ENCODE measurements around the gene NUP93. TPM values are rescaled to one million over a fixed set of nuclear protein-coding genes. Genes with fewer than 3 reads are reported as not detected.

Gene NUP93
- total RNA-seq: 114 and 151 TPM in 2 replicates
- polyA plus RNA-seq (2012): 144 TPM

DNA sequence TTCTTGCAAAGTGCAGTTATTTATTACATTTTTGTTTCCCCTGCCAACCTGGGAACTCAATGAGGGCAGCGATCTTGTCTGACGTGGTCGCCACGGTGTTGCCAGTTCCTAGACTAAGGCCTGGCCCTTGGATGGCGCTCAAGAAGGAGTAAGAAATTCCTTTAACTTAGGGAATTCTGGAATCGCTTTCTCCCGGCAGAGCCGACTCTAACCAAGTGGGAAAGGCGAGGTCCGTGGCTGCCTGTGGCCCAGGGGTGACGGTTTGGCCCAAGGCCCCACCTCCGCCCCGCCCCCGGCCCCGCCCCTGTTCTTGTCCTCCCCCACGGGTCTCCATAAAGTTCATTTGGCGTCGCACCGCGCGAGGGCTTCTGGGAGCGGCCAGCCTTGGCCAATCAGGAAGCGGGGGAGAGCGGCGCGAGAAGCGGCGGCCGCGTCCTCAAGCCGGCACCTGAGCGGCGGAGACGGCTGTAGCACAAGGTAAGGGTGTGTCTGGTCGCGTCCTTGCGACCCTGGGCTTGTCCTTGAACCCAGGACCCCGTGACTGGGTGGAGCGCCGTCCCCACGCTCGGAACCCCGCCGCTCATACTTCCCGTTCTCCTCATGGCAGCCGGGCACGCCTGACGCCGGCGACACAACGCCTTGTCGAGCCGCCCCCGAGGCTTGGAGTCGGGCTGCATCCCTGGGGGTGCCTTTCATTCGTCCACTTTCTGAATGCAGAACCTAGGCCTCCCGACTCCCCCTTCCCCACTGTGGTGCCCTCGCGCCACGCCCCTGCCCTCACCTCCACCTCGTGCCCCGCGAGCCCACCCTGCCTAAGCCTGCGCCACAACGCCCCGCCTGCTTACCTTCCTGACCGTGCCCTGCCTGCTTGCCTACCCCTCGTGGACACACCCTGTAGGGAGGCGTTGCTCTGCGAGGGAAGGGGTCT is at the start of gene NUP93:
Gene NUP93 (plus strand): TSS at position 395 of the 928 bp plus-strand sequence. CDS start 18,119 bp downstream, outside the sequence.
- peak; percentile 96 for DNase-seq (ENCODE audit: low read depth)

GRCh38 chr16:56681939-56682702 is 47.8 kb upstream of the NUP93 start, which contains the start of gene MT1X:
Gene MT1X, plus strand, starts transcription at chr16:56682470. Its CDS starts 71 bp downstream, at chr16:56682541.
- peak; percentile 90 for DNase-seq (ENCODE audit: low read depth)

- DNase-seq (ENCODE audit: low read depth): no peak
These were observed 47.1 kb upstream of the NUP93 start for GRCh38 chr16:56682703-56683397.

DNA sequence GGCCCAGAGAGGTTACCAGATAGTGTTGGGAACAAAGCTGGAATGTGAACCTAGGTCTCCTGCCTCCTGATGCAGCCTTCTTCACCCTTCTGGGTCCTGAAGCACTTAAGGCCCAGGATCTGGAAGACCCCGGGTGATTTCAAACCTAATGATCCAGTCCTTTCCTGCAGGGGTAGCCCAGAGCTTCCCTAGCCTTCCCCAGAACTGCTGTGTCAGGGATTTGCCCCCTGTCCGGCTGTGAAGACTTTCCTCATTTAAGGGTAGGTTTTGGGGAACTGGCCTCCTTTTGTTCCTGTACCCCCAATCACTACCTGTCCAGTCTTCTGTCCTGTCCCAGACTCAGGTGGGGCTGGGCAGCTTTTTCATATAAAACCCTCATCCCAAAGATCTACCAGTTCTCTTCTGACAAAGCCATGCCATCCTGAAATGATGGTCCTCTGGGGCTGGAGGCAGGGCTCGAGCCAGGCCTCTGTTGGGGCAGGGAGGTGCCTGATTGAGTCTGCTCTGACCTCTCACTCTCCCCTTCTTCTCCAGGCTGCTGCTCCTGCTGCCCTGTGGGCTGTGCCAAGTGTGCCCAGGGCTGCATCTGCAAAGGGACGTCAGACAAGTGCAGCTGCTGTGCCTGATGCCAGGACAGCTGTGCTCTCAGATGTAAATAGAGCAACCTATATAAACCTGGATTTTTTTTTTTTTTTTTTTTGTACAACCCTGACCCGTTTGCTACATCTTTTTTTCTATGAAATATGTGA is 46.3 kb upstream of the NUP93 start:
- DNase-seq (ENCODE audit: low read depth): no peak

- no peak for DNase-seq (ENCODE audit: low read depth)
These were observed 45.5 kb upstream of the NUP93 start for GRCh38 chr16:56684256-56684925.

DNA sequence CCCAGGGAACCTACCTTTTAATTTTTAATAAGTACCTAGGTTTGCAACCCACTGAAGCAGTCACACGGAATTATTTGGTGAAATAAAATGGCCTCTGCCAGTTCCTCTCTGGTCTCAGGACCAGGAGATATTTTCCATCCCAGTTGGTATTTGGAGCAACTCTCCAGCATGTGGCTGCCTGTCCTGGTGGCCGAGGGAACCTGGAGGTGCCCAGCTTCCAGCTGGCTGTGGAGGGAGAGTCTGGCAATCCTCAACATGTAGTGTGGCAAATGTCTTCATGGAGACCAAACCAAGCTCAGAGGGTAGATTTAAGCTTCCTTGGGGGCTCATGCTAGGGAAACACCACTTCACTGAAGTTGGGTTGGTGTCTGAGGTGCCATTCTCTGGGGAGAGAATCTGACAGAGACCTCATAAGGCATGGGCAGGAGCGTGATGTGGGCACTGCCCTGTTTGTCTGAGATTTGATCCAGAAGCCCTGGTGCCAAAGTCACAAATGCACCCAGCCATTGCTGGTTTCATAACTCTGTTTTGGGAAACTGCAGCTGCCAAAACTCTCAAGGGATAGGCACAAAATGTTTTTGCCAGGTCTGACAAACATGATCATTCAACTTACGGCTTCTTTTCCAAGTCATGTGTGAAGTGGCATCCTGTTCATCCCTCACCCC is 44.9 kb upstream of the NUP93 start:
- DNase-seq (ENCODE audit: low read depth): peak; percentile 41

DNA sequence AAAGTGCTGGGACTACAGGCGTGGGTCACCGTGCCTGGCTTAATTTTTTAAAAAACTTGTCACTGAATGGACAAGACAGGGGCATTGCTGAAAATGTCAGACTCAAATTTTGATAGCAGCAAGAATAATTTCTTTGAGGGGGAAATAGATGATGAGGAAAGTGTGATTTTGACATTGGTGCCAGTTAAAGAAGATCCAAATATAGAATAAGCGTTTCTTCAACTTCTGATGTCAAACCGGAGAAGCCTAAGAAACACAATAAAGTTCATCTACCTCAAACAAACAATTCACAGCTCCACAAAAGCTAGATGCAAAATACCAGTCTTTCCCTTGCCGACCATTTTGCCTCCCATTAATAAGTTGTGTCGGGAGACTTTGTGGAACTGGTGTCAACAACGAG is 43.2 kb upstream of the NUP93 start:
- DNase-seq (ENCODE audit: low read depth): no peak

- DNase-seq (ENCODE audit: low read depth): no peak
These were observed 41.2 kb upstream of the NUP93 start for GRCh38 chr16:56688762-56689161.

DNA sequence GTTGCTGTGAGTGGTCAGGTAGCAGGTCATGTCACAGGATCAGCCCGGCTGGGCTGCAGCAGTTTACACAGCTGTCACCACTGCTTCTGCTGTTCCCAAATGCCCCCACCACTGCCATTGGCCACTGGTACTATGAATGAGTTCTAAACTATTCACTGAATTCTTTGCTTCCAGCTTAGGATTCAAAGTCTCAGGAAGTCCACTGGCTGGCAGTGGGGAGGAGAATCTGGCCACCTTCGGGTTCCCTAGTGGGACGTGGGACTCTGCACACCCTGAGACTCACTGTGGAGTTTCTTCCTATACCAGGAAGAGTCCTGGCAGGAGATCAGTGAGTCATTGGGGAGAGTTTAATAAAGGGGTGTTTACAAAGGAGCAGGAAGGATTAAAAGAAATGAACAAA is 40.8 kb upstream of the NUP93 start:
- no peak for DNase-seq (ENCODE audit: low read depth)

GRCh38 chr16:56690420-56691122 is 39.4 kb upstream of the NUP93 start:
- DNase-seq (ENCODE audit: low read depth): no peak

DNA sequence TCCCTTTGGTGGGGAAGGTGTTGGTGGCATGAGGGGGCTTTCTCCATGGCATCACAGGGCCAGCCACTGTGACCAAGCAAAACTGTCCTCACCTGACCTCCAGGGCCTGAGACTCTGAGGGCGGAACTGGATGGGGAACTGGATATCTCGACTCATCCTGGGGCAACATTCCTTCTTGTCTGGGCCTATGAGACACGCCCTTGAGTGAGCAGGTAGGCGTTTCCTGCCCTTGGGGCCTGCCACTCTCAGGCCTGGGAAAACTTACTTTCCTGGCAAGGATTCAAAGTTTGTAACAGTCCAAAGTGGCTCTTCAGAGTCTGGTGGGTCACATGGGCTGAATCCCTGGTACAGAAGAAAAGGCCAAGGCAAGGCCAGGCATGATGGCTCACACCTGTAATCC is 38.0 kb upstream of the NUP93 start:
- no peak for DNase-seq (ENCODE audit: low read depth)

- DNase-seq (ENCODE audit: low read depth): no peak
These were observed 34.7 kb upstream of the NUP93 start for GRCh38 chr16:56695246-56695645.

GRCh38 chr16:56697456-56698155 is 32.3 kb upstream of the NUP93 start:
- DNase-seq (ENCODE audit: low read depth): no peak

DNA sequence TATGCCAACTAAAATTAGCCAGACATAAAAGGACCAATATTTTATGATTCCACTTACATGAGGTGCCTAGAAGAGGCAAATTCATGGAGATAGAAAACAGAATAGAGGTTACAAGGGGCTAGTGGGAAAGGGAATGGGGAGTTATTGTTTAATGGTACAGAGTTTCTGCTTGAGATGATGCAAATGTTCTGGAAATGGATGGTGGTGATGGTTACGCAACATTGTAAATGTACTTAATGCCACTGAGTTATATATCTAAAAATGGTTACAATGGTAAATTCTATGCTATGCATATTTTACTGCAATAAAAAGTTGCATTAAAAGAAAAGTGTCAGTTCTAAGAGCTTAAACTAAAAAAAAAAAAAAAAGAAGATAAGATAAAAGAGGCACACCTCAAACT is 29.7 kb upstream of the NUP93 start:
- no peak for DNase-seq (ENCODE audit: low read depth)

- DNase-seq (ENCODE audit: low read depth): no peak
These were observed 29.3 kb upstream of the NUP93 start for GRCh38 chr16:56700631-56701030.

GRCh38 chr16:56701534-56701933 is 28.4 kb upstream of the NUP93 start:
- no peak for DNase-seq (ENCODE audit: low read depth)

DNA sequence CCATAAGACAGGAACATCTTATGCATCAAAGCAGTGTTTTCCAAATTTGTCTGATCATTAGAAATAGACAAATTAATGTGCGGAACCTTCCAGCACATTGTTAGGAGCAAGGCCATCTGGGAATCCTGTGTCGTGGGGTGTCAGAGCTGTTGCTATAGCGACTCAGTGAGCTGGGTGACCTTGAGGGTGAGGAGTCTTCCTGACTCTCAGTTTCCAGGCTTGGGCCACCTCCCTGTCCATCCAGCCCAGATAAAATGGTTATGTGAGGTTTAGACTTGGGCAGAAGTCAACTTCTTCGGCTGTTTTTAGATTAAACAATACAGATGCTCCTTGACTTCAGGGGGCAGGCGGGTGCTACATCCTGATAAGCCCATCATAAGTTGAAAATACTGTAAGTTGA is 27.1 kb upstream of the NUP93 start:
- no peak for DNase-seq (ENCODE audit: low read depth)

Measured in myocyte (in vitro differentiated cells).